ENCODE results near the gene MAD1L1. TPM values are rescaled to one million over a fixed set of nuclear protein-coding genes. Genes with fewer than 3 reads are reported as not detected.

The MAD1L1 gene
- total and polyA plus RNA-seq, 2 of the 4 experiments (the other 2 are of a cell fraction) = 29.0 to 40.9 TPM

GRCh38 chr7:2257651-2258050 lies 24.9 kb upstream of the MAD1L1 start:
- H3K9me1 ChIP-seq (ENCODE audit: insufficient read depth, low read length) = 0 out of 2 replicates have a peak, but pooled peaks cover 3% of the 10 kb centered on the region
- ATAC-seq (ENCODE audit: low read depth) (no peak), DNase-seq (no peak)
- H3K23ac ChIP-seq (ENCODE audit: low read depth, low read length) = no peak overlapping the region
- 0 out of 4 replicates have a peak, but pooled peaks cover 0 to 10% of the 10 kb centered on the region in 2 experiments for H3K79me1 ChIP-seq (ENCODE audit: low read depth in 1 of 2, low read length in 2 of 2)
- H3K36me3 ChIP-seq (ENCODE audit: control insufficient read depth, insufficient read depth, low read length) = peaks cover 30% of the 10 kb centered on the region
- no peaks in the 10 kb centered on the region for H3K27me3 ChIP-seq (ENCODE audit: control insufficient read depth, insufficient read depth, low read length)
- H3K4me1 ChIP-seq (ENCODE audit: control insufficient read depth, insufficient read depth, low read length) = no peaks in the 10 kb centered on the region
- H4K20me1 ChIP-seq (ENCODE audit: insufficient read depth, low read length) = peaks cover 7% of the 10 kb centered on the region; the same call in 1 of the 2 replicates
- no peak overlapping the region for H3K27ac ChIP-seq (ENCODE audit: insufficient read depth, low read length)
- intact Hi-C loops (cut with micrococcal nuclease) = no loop called here
- no peak overlapping the region for H3K56ac ChIP-seq (ENCODE audit: extremely low read depth, insufficient read depth, low read length)
- H2AK9ac ChIP-seq (replicated peaks; ENCODE audit: low read depth, low read length, poor library complexity) = no peak overlapping the region
- dilution Hi-C loops (cut with HindIII; ENCODE audit: low sequenced_read_pairs, unreplicated experiment) = no loop called here
- no peak overlapping the region for H2BK20ac ChIP-seq (ENCODE audit: low read depth, low read length)
- H4K5ac ChIP-seq (ENCODE audit: low read depth, low read length) = no peak overlapping the region
- H3K14ac ChIP-seq (replicated peaks; ENCODE audit: low read depth, low read length) = no peak overlapping the region
- no peak overlapping the region for H4K8ac ChIP-seq (ENCODE audit: low read depth in 2 of 2, low read length in 2 of 2)
- no peak overlapping the region for H3K9ac ChIP-seq (ENCODE audit: low read depth, low read length)
- no TSS peak for BruUV-seq (replicated peaks)
- in situ Hi-C loops (cut with MboI; ENCODE audit: low sequenced_read_pairs) = no loop called here
- H3K4ac ChIP-seq (ENCODE audit: low read depth, low read length) = no peak overlapping the region
- H3K4me2 ChIP-seq (ENCODE audit: low read depth, low read length) = no peak overlapping the region
- no peak for TF ChIP-seq FOS (IDR thresholded peaks at IDR 0.05; ENCODE audit: low read depth, low read length)
- TF ChIP-seq CEBPB (IDR thresholded peaks at IDR 0.05; ENCODE audit: low read depth, low read length) = no peak
- H2BK5ac ChIP-seq (ENCODE audit: low read depth, low read length, poor library complexity, severe bottlenecking) = no peak overlapping the region
- no peak overlapping the region for H2AFZ ChIP-seq (replicated peaks; ENCODE audit: low read length, poor library complexity)
- H3K18ac ChIP-seq (ENCODE audit: low read depth, low read length) = no peak overlapping the region
- no peak overlapping the region for H2AK5ac ChIP-seq (ENCODE audit: low read depth, low read length)
- ChIA-PET POLR2A (ENCODE audit: unreplicated experiment) (no interaction called here), CTCF (no interaction called here)
- H2BK15ac ChIP-seq (ENCODE audit: low read depth, low read length) = no peak overlapping the region
- H3K9me3 ChIP-seq (ENCODE audit: control insufficient read depth, insufficient read depth, low read length) = no peaks in the 10 kb centered on the region
- WGBS, 2 experiments (ENCODE audit: extremely low coverage in 2 of 2, insufficient read length in 1 of 2) = 95% methylated on average over 8 of the region's 17 CpGs; no CpG with 5 or more reads in 1 of the 2 experiments
- no peak overlapping the region for H3K4me3 ChIP-seq (ENCODE audit: insufficient read depth, low read depth, low read length)
- H2BK120ac ChIP-seq (ENCODE audit: low read depth, low read length) = no peak overlapping the region
- no peak overlapping the region for H4K91ac ChIP-seq (ENCODE audit: insufficient read depth, low read depth, low read length)
